Uterus (tissue), 4 donors: ENCODE data around the gene KRT23. TPM values are rescaled to one million over a fixed set of nuclear protein-coding genes. Genes with fewer than 3 reads are reported as not detected.

Experiments
- DNase-seq, 2 donors: peaks; one replicate each; pipeline ENCODE4 v3.0.0-alpha.2; 2019 to 2020
- H3K27ac ChIP-seq, 2 donors: fragments of 200-600 bp; sonication (generic); 1 replicate in 1 of 2; 2 replicates in 1 of 2; pipeline ENCODE4 v1.5.1; 2016 to 2018
- H3K27me3 ChIP-seq, 2 donors: fragments of 200-600 bp; sonication (generic); one replicate each; pipeline ENCODE4 v1.5.1; 2018 to 2019; ENCODE audit warnings: control low read depth in 1 of 2
- H3K36me3 ChIP-seq, 2 donors: fragments of 200-600 bp; sonication (generic); one replicate each; pipeline ENCODE4 v1.5.1; 2019; ENCODE audit warnings: control low read depth in 1 of 2
- H3K4me1 ChIP-seq, 2 donors: fragments of 200-600 bp; sonication (generic); one replicate each; pipeline ENCODE4 v1.5.1; 2018 to 2019; ENCODE audit warnings: control low read depth in 1 of 2
- H3K4me3 ChIP-seq, 2 donors: fragments of 200-600 bp; sonication (generic); 1 replicate in 1 of 2; 2 replicates in 1 of 2; pipeline ENCODE4 v1.5.1; 2018 to 2019; ENCODE audit warnings: mild to moderate bottlenecking in 1 of 2
- H3K9me3 ChIP-seq, 2 donors: fragments of 200-600 bp; sonication (generic); one replicate each; pipeline ENCODE4 v1.5.1; 2019; ENCODE audit warnings: control low read depth in 1 of 2
- CTCF ChIP-seq, 4 experiments: fragments of 200-600 bp in 2 of 4; fragments of 450-650 bp in 2 of 4; sonication (generic) in 2 of 4; IDR thresholded peaks; one replicate each; pipeline ENCODE4 v1.5.1; 2016 to 2019; ENCODE audit warnings: antibody characterized with exemption in 4 of 4, mild to moderate bottlenecking in 2 of 4, moderate library complexity in 1 of 4
- POLR2A ChIP-seq, 2 donors: fragments of 450-650 bp; IDR thresholded peaks; one replicate each; pipeline ENCODE4 v1.6.1; 2016; ENCODE audit warnings: antibody characterized with exemption in 2 of 2, mild to moderate bottlenecking in 1 of 2, moderate library complexity in 1 of 2
- intact Hi-C: fragments of 100-400 bp; cut with DNase I; formaldehyde crosslinking; loops from one replicate; pipeline ENCODE4 v1.15.1; 2023; ENCODE audit warnings: low total_unique reads
- total RNA-seq, 4 donors: library from RNA; depleted of rRNA in 3 of 4; stranded (reverse); fragments of >200 nt in 3 of 4; gene quantifications; one replicate each; pipeline versions ENCODE4 v1.1.0 to v1.2.4, GENCODE V29; 2014 to 2023
- donor health status: DM: yes; HTN: yes; CAD: no.

KRT23 gene
- total RNA-seq, 4 donors from 2014 or later, result 0.79 to 3.1 TPM; not detected in 2

- H3K27me3 ChIP-seq, result peaks cover 0 to 3% of the 10 kb centered on the region in 2 donors
- intact Hi-C loops, result no loop called here
- H3K36me3 ChIP-seq, result no peaks in the 10 kb centered on the region
- DNase-seq, result no peak
- H3K9me3 ChIP-seq, result no peaks in the 10 kb centered on the region
- TF ChIP-seq CTCF (IDR thresholded peaks at IDR 0.05) (no peak), POLR2A (IDR thresholded peaks at IDR 0.05) (no peak)
- no peak overlapping the region for H3K27ac ChIP-seq
- no peak overlapping the region for H3K4me3 ChIP-seq
- no peaks in the 10 kb centered on the region for H3K4me1 ChIP-seq
Measured at GRCh38 chr17:40951011-40951622, 13.7 kb upstream of the KRT23 start.

- TF ChIP-seq CTCF (IDR thresholded peaks at IDR 0.05), result no peak
- TF ChIP-seq POLR2A (IDR thresholded peaks at IDR 0.05), result no peak
- Histone ChIP-seq H3K4me1 (no peaks in the 10 kb centered on the region), H3K27me3 (peaks cover 0 to 3% of the 10 kb centered on the region in 2 donors), H3K4me3 (no peak overlapping the region), H3K9me3 (no peaks in the 10 kb centered on the region), H3K36me3 (no peaks in the 10 kb centered on the region), H3K27ac (no peak overlapping the region)
- no peak for DNase-seq
- intact Hi-C loops, result no loop called here
Measured at GRCh38 chr17:40950176-40950575, 12.7 kb upstream of the KRT23 start.

- no peak for DNase-seq
- no peaks in the 10 kb centered on the region for H3K9me3 ChIP-seq
- H3K36me3 ChIP-seq, result no peaks in the 10 kb centered on the region
- H3K4me3 ChIP-seq, result no peak overlapping the region
- no peaks in the 10 kb centered on the region for H3K4me1 ChIP-seq
- no peak for TF ChIP-seq CTCF (IDR thresholded peaks at IDR 0.05)
- no peak for TF ChIP-seq POLR2A (IDR thresholded peaks at IDR 0.05)
- peaks cover 0 to 3% of the 10 kb centered on the region in 2 donors for H3K27me3 ChIP-seq
- H3K27ac ChIP-seq, result no peak overlapping the region
- intact Hi-C loops, result no loop called here
Measured at GRCh38 chr17:40949418-40949817, 12.0 kb upstream of the KRT23 start.

GRCh38 chr17:40947929-40948328 is 10.5 kb upstream of the KRT23 start:
- Histone ChIP-seq H3K27ac (no peak overlapping the region), H3K4me1 (no peaks in the 10 kb centered on the region), H3K27me3 (peaks cover 0 to 3% of the 10 kb centered on the region in 2 donors), H3K4me3 (no peak overlapping the region), H3K9me3 (no peaks in the 10 kb centered on the region), H3K36me3 (no peaks in the 10 kb centered on the region)
- no peak for TF ChIP-seq CTCF (IDR thresholded peaks at IDR 0.05)
- no peak for DNase-seq
- intact Hi-C loops, result no loop called here

- Histone ChIP-seq H3K36me3 (no peaks in the 10 kb centered on the region), H3K27ac (no peak overlapping the region), H3K27me3 (peaks cover 0 to 3% of the 10 kb centered on the region in 2 donors), H3K9me3 (no peaks in the 10 kb centered on the region), H3K4me1 (no peaks in the 10 kb centered on the region), H3K4me3 (no peak overlapping the region)
- TF ChIP-seq CTCF (IDR thresholded peaks at IDR 0.05) (no peak), POLR2A (IDR thresholded peaks at IDR 0.05) (no peak)
- no peak for DNase-seq
- intact Hi-C loops, result no loop called here
Measured at GRCh38 chr17:40945414-40945813, 8.0 kb upstream of the KRT23 start.
